Liver (tissue), 9 donors: Measurements from ENCODE around the gene CRISPLD2. TPM values are rescaled to one million over a fixed set of nuclear protein-coding genes. Genes with fewer than 3 reads are reported as not detected.
A peak's percentile ranks its signal among the peaks of the same experiment; 100 is the strongest.

ENCODE experiments used
- DNase-seq: peaks from one replicate; pipeline ENCODE4 v3.0.0-alpha.2; 2017; ENCODE audit warnings: low spot score
- H3K27ac ChIP-seq, 2 donors: one replicate each; pipeline ENCODE4 v1.7.0; 2013; ENCODE audit warnings: inconsistent platforms in 2 of 2, low read length in 2 of 2, control low read depth in 1 of 2, low read depth in 1 of 2, mild to moderate bottlenecking in 1 of 2
- H3K27me3 ChIP-seq, 4 donors: one replicate each; pipeline versions ENCODE4 v1.6.1 to v1.7.0; 2013; ENCODE audit warnings: low read length in 3 of 4, inconsistent platforms in 1 of 4, mild to moderate bottlenecking in 1 of 4, moderate library complexity in 1 of 4; ENCODE audit not compliant: control insufficient read depth in 4 of 4, insufficient read depth in 4 of 4
- H3K36me3 ChIP-seq, 4 donors: one replicate each; pipeline versions ENCODE4 v1.6.1 to v1.7.0; 2013; ENCODE audit warnings: low read length in 3 of 4, mild to moderate bottlenecking in 3 of 4, low read depth in 1 of 4, moderate library complexity in 1 of 4; ENCODE audit not compliant: control insufficient read depth in 4 of 4, insufficient read depth in 3 of 4
- H3K4me1 ChIP-seq, 4 donors: one replicate each; pipeline versions ENCODE4 v1.6.1 to v1.7.0; 2013; ENCODE audit warnings: low read length in 3 of 4, mild to moderate bottlenecking in 3 of 4, moderate library complexity in 1 of 4; ENCODE audit not compliant: control insufficient read depth in 4 of 4, insufficient read depth in 4 of 4
- H3K4me3 ChIP-seq, 3 donors: one replicate each; pipeline versions ENCODE4 v1.6.1 to v1.7.0; 2013; ENCODE audit warnings: low read length in 3 of 3, control low read depth in 1 of 3, low read depth in 1 of 3, mild to moderate bottlenecking in 1 of 3
- H3K9ac ChIP-seq, 2 donors: one replicate each; pipeline ENCODE4 v1.7.0; 2013; ENCODE audit warnings: low read length in 2 of 2, mild to moderate bottlenecking in 2 of 2, moderate library complexity in 2 of 2, control low read depth in 1 of 2, low read depth in 1 of 2
- H3K9me3 ChIP-seq, 4 donors: one replicate each; pipeline versions ENCODE4 v1.6.1 to v1.7.0; 2013; ENCODE audit warnings: low read length in 3 of 4; ENCODE audit not compliant: control insufficient read depth in 4 of 4
- EGR1 ChIP-seq, 2 donors: IDR thresholded peaks; 2 replicates each; pipeline ENCODE4 v1.6.1; 2016 to 2018; ENCODE audit warnings: antibody characterized with exemption in 2 of 2, low read depth in 2 of 2
- FOXA1 ChIP-seq: IDR thresholded peaks from 2 replicates; pipeline ENCODE4 v1.6.1; 2016; ENCODE audit warnings: antibody characterized with exemption
- FOXA2 ChIP-seq: IDR thresholded peaks from 2 replicates; pipeline ENCODE4 v1.6.1; 2016; ENCODE audit warnings: antibody characterized with exemption
- HNF4A ChIP-seq, 2 donors: conservative IDR thresholded peaks; 2 replicates each; pipeline ENCODE4 v1.6.1; 2016; ENCODE audit warnings: antibody characterized with exemption in 2 of 2, mild to moderate bottlenecking in 2 of 2
- HNF4G ChIP-seq: IDR thresholded peaks from 2 replicates; pipeline ENCODE4 v1.6.1; 2016; ENCODE audit warnings: antibody characterized with exemption
- NR2F2 ChIP-seq: IDR thresholded peaks from 2 replicates; pipeline ENCODE4 v1.6.1; 2016; ENCODE audit warnings: antibody characterized with exemption
- RAD21 ChIP-seq, 2 donors: IDR thresholded peaks; 2 replicates each; pipeline ENCODE4 v1.6.1; 2016; ENCODE audit warnings: antibody characterized with exemption in 2 of 2, mild to moderate bottlenecking in 2 of 2
- RXRA ChIP-seq, 2 donors: IDR thresholded peaks; 2 replicates each; pipeline ENCODE4 v1.6.1; 2017 to 2018; ENCODE audit warnings: antibody characterized with exemption in 2 of 2, mild to moderate bottlenecking in 1 of 2
- SP1 ChIP-seq: IDR thresholded peaks from 2 replicates; pipeline ENCODE4 v1.6.1; 2018; ENCODE audit warnings: antibody characterized with exemption, mild to moderate bottlenecking
- YY1 ChIP-seq: IDR thresholded peaks from 2 replicates; pipeline ENCODE4 v1.6.1; 2016; ENCODE audit warnings: antibody characterized with exemption, mild to moderate bottlenecking
- WGBS: extraction: QIAGEN DNeasy Blood & Tissue Kit; methylation state at CpG from one replicate; pipeline ENCODE4 v1.1.7; 2013; 5-methylcytosine and 5-hydroxymethylcytosine counted together
- polyA plus RNA-seq, 2 donors: library from polyadenylated mRNA; stranded (reverse) in 1 of 2; unstranded in 1 of 2; fragments of 200-250 nt in 1 of 2; fragments of >200 nt in 1 of 2; fragmentation: Nextera tagmentation in 1 of 2; extraction: Ambion mirVana in 1 of 2; gene quantifications; one replicate each; pipeline versions ENCODE4 v1.2.1 to v1.2.3, GENCODE V29; 2013 to 2015
- total RNA-seq, 2 donors: library from RNA; depleted of rRNA; stranded (reverse); fragments of >200 nt; gene quantifications; one replicate each; pipeline ENCODE4 v1.2.3, GENCODE V29; 2014
- TF ChIP-seq, protein P1 (sequence below): IDR thresholded peaks from 2 replicates; pipeline ENCODE4 v1.6.1; 2016; ENCODE audit warnings: antibody characterized with exemption, mild to moderate bottlenecking
- TF ChIP-seq, protein P2 (sequence below): IDR thresholded peaks from 2 replicates; pipeline ENCODE4 v1.6.1; 2016; ENCODE audit warnings: antibody characterized with exemption
- TF ChIP-seq, protein P3 (sequence below): fragments of 150-350 bp; IDR thresholded peaks from 2 replicates; pipeline ENCODE4 v1.5.1; 2017; ENCODE audit warnings: improper control_type of control experiment, low read depth, low read length; ENCODE audit not compliant: missing input control
- donor health status: healthy.
- donor health status: healthy.
- donor health status: healthy.
- donor health status: healthy.
- donor health status: healthy.

The CRISPLD2 gene
- total and polyA plus RNA-seq, 4 donors, result 2.6 to 14.8 (median 4.1) TPM

DNA sequence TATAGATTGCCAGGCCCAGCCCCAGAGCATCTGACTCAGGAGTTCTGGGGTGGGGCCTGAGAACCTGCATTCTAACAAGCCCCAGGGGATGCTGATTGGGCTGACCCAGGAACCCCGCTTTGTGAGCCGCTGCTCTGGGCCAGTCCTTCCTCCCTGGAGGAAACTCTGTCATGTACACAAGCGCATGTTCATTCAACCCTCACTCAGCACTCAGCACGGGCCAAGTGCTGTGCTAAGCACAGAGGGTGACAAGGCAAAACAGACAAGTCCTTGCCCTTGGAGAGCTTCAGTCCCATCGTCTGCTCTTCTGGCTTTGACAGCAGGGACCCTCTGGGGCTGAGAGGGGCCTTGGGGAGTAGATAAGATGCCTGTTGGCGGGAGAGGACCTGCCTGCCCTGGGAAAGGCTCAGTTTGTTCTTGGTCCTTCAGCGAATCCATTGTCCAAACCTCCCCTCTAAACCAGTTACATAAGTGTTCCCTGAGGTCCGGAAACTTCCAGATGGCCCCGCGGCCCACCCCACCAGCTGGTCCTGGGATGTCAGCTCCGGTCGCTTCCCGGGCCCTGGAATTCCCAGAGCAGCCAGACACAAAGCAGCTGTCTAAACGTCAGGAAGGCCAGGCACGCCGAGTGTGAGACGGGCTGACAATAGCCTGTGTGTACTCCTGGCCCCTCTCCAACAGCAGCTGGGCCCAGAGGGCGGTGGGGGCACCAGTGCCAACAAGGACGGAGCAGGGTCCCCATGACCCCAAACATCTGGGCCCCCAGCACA, 102.8 kb downstream of the CRISPLD2 start:
- TF ChIP-seq NR2F2 (peak; percentile 97), SP1 (peak; percentile 66), YY1 (no peak)
- TF ChIP-seq, protein P1, sequence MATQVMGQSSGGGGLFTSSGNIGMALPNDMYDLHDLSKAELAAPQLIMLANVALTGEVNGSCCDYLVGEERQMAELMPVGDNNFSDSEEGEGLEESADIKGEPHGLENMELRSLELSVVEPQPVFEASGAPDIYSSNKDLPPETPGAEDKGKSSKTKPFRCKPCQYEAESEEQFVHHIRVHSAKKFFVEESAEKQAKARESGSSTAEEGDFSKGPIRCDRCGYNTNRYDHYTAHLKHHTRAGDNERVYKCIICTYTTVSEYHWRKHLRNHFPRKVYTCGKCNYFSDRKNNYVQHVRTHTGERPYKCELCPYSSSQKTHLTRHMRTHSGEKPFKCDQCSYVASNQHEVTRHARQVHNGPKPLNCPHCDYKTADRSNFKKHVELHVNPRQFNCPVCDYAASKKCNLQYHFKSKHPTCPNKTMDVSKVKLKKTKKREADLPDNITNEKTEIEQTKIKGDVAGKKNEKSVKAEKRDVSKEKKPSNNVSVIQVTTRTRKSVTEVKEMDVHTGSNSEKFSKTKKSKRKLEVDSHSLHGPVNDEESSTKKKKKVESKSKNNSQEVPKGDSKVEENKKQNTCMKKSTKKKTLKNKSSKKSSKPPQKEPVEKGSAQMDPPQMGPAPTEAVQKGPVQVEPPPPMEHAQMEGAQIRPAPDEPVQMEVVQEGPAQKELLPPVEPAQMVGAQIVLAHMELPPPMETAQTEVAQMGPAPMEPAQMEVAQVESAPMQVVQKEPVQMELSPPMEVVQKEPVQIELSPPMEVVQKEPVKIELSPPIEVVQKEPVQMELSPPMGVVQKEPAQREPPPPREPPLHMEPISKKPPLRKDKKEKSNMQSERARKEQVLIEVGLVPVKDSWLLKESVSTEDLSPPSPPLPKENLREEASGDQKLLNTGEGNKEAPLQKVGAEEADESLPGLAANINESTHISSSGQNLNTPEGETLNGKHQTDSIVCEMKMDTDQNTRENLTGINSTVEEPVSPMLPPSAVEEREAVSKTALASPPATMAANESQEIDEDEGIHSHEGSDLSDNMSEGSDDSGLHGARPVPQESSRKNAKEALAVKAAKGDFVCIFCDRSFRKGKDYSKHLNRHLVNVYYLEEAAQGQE, result peak; percentile 64
- no peak overlapping the region for H3K9ac ChIP-seq
- H3K9me3 ChIP-seq, result no peaks in the 10 kb centered on the region
- H3K36me3 ChIP-seq, result no peaks in the 10 kb centered on the region
- H3K4me3 ChIP-seq, result no peak overlapping the region
- peak overlapping the region; percentile 48 to 61 for H3K27ac ChIP-seq
- WGBS, result 57% methylated on average over 19 of the region's 19 CpGs
- DNase-seq, result no peak
- no peaks in the 10 kb centered on the region for H3K27me3 ChIP-seq
- H3K4me1 ChIP-seq, result peaks cover 0 to 15% (median 7%) of the 10 kb centered on the region in 4 donors

DNA sequence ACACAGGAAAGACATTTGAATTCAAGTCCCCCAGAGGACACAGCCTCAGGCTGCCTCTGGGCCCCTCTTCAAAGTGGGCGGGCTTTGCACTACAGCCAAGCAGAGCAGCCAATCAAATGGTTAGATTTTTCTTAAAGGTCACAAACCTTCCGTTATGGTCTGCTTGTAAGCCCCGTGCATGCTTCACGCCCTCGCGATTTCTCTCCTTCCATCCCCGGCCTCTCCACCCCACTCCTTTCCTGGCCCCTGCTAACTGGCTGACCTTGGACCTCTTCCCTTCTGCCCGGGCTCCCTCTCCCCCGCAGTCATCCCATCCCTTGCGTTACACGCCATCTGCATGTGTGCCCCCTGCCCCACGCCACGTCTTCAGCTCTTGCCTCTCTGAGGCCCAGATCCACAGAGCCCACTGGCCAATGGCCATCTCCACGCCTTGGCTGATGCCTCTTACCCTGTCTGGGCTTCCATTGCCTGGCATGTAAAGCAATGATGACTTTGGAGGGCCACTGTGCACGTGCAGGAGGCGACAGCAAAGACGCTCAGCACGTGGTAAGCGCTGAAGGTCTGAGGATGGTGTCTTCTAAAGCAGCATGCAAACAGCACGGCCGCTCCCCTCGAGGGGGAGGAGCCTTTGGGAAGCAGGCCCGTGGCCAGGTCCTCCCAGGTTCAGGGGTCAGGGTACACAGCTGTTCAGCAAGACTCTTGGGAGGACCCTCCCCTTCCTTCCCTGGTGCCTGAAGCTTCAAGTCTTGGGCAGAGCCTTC, 104.7 kb downstream of the CRISPLD2 start:
- Histone ChIP-seq H3K9ac (no peak overlapping the region), H3K9me3 (no peaks in the 10 kb centered on the region), H3K36me3 (no peaks in the 10 kb centered on the region), H3K4me3 (no peak overlapping the region), H3K27me3 (no peaks in the 10 kb centered on the region), H3K27ac (no peak overlapping the region), H3K4me1 (peaks cover 0 to 18% (median 7%) of the 10 kb centered on the region in 4 donors)
- DNase-seq, result no peak
- TF ChIP-seq HNF4A (conservative IDR thresholded peaks at IDR 0.05) (peak in 1 of 2 donors; percentile 37), NR2F2 (peak; percentile 82), FOXA2 (no peak), EGR1 (IDR thresholded peaks at IDR 0.05; ENCODE audit: low read depth in 2 of 2) (no peak), RXRA (IDR thresholded peaks at IDR 0.05) (peak in 1 of 2 donors; percentile 29)
- WGBS, result 62% methylated on average over 23 of the region's 23 CpGs

DNA sequence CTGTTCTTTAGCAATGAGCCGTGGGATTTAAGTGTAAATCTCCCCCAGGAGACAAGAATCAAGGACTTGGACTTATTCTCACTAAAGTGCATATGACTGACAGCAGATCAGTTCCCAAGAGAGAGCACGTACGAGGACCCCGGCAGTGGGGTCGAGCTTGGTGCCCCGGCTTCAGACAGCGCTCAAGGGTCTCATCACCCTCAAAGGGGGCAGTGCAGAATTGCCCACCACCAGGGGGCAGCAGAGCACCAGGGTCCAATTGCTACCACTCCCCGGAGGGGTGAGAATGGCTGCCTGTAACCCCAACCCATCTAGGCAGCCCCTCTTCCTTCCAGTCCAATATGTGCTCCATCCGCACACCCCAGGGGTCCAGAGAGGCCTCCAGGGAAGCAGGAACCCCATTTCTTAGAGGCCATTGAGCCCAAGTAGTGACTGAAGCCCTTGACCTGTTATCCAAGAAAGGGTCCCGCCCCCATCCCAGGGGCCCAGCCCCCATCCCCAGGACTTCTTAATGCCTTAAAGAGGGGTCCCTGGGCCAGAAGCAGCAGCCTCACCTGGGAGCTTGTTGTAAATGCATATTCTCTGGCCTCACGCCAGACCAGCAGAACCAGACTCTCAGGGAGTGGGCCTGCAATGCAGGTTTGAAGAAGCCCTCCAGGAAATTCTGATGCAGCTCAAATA, 105.4 kb downstream of the CRISPLD2 start:
- Histone ChIP-seq H3K4me3 (no peak overlapping the region), H3K27me3 (no peaks in the 10 kb centered on the region), H3K36me3 (no peaks in the 10 kb centered on the region), H3K9me3 (no peaks in the 10 kb centered on the region), H3K27ac (no peak overlapping the region), H3K4me1 (peaks cover 0 to 18% (median 7%) of the 10 kb centered on the region in 4 donors), H3K9ac (no peak overlapping the region)
- peak; percentile 85 for DNase-seq
- TF ChIP-seq, protein P2, sequence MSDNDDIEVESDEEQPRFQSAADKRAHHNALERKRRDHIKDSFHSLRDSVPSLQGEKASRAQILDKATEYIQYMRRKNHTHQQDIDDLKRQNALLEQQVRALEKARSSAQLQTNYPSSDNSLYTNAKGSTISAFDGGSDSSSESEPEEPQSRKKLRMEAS, result no peak
- TF ChIP-seq NR2F2, result peak; percentile 21
- TF ChIP-seq, protein P1, result no peak
- TF ChIP-seq, protein P3, sequence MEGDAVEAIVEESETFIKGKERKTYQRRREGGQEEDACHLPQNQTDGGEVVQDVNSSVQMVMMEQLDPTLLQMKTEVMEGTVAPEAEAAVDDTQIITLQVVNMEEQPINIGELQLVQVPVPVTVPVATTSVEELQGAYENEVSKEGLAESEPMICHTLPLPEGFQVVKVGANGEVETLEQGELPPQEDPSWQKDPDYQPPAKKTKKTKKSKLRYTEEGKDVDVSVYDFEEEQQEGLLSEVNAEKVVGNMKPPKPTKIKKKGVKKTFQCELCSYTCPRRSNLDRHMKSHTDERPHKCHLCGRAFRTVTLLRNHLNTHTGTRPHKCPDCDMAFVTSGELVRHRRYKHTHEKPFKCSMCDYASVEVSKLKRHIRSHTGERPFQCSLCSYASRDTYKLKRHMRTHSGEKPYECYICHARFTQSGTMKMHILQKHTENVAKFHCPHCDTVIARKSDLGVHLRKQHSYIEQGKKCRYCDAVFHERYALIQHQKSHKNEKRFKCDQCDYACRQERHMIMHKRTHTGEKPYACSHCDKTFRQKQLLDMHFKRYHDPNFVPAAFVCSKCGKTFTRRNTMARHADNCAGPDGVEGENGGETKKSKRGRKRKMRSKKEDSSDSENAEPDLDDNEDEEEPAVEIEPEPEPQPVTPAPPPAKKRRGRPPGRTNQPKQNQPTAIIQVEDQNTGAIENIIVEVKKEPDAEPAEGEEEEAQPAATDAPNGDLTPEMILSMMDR, result peak; percentile 80
- TF ChIP-seq HNF4G, result no peak
- TF ChIP-seq FOXA1, result no peak
- peak; percentile 91 to 93 for TF ChIP-seq RAD21 (IDR thresholded peaks at IDR 0.05)
- WGBS, result 42% methylated on average over 11 of the region's 11 CpGs
